Osteocyte (in vitro differentiated cells): ENCODE data around the gene ZNF865. TPM values are rescaled to one million over a fixed set of nuclear protein-coding genes. Genes with fewer than 3 reads are reported as not detected.

ENCODE experiments used
- DNase-seq: peaks from one replicate; pipeline ENCODE4 v3.0.0; 2021; ENCODE audit warnings: mixed read lengths; ENCODE audit not compliant: unreplicated experiment; ENCODE audit errors: extremely low spot score
- H3K27ac Mint-ChIP-seq: one replicate; pipeline ENCODE4 v1.8.0; 2021; ENCODE audit warnings: mild to moderate bottlenecking, mixed read lengths; ENCODE audit not compliant: unreplicated experiment
- H3K27me3 Mint-ChIP-seq: one replicate; pipeline ENCODE4 v1.8.0; 2021; ENCODE audit warnings: mixed read lengths; ENCODE audit not compliant: unreplicated experiment
- H3K36me3 Mint-ChIP-seq: one replicate; pipeline ENCODE4 v1.8.0; 2021; ENCODE audit warnings: mixed read lengths; ENCODE audit not compliant: unreplicated experiment
- H3K4me1 Mint-ChIP-seq: one replicate; pipeline ENCODE4 v1.8.0; 2021; ENCODE audit warnings: mixed read lengths; ENCODE audit not compliant: unreplicated experiment
- H3K4me3 Mint-ChIP-seq: one replicate; pipeline ENCODE4 v1.8.0; 2021; ENCODE audit warnings: mild to moderate bottlenecking, moderate library complexity, mixed read lengths; ENCODE audit not compliant: unreplicated experiment
- H3K9me3 Mint-ChIP-seq: one replicate; pipeline ENCODE4 v1.8.0; 2021; ENCODE audit warnings: mixed read lengths; ENCODE audit not compliant: unreplicated experiment
- total RNA-seq: library from RNA; stranded (reverse); gene quantifications from 2 replicates; pipeline ENCODE4 v1.2.1, GENCODE V29; 2021
- TF ChIP-seq, protein P1 (sequence below): fragments of 200-600 bp; sonication (generic); IDR thresholded peaks from 2 replicates; pipeline ENCODE4 v1.5.0; 2021; ENCODE audit warnings: antibody characterized with exemption, mild to moderate bottlenecking, moderate library complexity

Gene ZNF865
- total RNA-seq, 1 donor from 2014 or later: 19.2 TPM

DNA sequence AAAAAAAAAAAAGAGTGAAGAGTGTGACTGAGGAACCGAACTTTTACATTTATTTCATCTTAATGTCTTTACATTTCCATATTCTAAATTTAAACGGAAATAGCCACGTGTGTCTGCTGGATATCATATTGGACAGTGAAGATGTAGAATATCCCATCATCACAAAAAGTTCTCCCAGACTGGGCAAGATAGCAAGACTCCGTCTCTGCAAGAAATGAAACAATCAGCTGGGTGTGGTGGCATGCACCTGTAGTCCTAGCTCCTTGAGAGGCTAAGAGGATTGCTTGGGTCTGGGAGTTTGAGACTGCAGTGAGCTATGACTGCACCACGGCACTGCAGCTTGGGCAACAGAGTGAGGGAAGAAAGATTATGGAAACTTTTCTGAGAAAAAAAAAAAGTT is 28.7 kb upstream of the ZNF865 start:
- no peak for DNase-seq
- Mint-ChIP-seq H3K4me1 (peaks cover 13% of the 10 kb centered on the region), H3K36me3 (peaks cover 16% of the 10 kb centered on the region), H3K4me3 (peak overlapping the region; percentile 54), H3K27me3 (no peaks in the 10 kb centered on the region), H3K9me3 (no peaks in the 10 kb centered on the region), H3K27ac (no peak overlapping the region)
- TF ChIP-seq, protein P1, sequence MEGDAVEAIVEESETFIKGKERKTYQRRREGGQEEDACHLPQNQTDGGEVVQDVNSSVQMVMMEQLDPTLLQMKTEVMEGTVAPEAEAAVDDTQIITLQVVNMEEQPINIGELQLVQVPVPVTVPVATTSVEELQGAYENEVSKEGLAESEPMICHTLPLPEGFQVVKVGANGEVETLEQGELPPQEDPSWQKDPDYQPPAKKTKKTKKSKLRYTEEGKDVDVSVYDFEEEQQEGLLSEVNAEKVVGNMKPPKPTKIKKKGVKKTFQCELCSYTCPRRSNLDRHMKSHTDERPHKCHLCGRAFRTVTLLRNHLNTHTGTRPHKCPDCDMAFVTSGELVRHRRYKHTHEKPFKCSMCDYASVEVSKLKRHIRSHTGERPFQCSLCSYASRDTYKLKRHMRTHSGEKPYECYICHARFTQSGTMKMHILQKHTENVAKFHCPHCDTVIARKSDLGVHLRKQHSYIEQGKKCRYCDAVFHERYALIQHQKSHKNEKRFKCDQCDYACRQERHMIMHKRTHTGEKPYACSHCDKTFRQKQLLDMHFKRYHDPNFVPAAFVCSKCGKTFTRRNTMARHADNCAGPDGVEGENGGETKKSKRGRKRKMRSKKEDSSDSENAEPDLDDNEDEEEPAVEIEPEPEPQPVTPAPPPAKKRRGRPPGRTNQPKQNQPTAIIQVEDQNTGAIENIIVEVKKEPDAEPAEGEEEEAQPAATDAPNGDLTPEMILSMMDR: no peak

DNA sequence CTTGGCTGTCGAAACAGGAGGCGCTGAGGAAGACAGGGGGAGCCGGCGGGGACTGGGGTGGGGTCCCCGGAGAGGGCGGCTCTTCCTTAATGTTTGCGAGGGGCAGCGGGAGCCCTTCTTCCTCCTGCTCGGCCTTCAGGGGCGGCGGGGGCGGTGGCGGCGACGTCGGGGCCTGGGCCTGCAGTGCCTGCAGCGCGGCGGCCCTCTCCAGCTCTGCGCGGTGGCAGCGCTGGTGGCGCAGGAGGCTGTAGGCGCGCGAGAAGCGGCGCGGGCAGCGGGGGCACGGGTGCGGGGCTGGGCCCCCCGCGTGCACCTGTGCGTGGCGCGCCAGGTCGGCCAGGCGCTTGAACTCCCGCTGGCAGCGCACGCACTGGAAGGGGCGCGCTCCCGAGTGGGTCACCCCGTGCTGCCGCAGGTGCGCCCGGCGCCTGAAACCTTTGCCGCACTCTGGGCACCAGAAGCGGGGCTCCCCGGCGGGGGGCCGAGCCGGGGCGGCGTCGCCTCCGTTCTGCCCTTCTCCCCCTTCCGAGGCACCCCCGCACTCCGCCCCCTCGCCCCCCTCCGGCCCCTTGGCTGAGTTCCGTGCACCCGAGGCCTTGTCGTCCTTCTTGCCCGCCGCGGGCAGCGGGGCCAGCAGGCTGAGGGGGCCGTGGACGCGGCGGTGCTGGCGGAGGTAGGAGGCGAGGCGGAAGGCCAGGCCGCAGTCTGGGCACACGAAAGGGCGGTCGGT is 27.3 kb upstream of the ZNF865 start:
- no peak overlapping the region for H3K4me3 Mint-ChIP-seq
- TF ChIP-seq, protein P1: no peak
- H3K4me1 Mint-ChIP-seq: peaks cover 13% of the 10 kb centered on the region
- DNase-seq: no peak
- H3K36me3 Mint-ChIP-seq: peaks cover 16% of the 10 kb centered on the region
- H3K27me3 Mint-ChIP-seq: no peaks in the 10 kb centered on the region
- no peaks in the 10 kb centered on the region for H3K9me3 Mint-ChIP-seq
- no peak overlapping the region for H3K27ac Mint-ChIP-seq

DNA sequence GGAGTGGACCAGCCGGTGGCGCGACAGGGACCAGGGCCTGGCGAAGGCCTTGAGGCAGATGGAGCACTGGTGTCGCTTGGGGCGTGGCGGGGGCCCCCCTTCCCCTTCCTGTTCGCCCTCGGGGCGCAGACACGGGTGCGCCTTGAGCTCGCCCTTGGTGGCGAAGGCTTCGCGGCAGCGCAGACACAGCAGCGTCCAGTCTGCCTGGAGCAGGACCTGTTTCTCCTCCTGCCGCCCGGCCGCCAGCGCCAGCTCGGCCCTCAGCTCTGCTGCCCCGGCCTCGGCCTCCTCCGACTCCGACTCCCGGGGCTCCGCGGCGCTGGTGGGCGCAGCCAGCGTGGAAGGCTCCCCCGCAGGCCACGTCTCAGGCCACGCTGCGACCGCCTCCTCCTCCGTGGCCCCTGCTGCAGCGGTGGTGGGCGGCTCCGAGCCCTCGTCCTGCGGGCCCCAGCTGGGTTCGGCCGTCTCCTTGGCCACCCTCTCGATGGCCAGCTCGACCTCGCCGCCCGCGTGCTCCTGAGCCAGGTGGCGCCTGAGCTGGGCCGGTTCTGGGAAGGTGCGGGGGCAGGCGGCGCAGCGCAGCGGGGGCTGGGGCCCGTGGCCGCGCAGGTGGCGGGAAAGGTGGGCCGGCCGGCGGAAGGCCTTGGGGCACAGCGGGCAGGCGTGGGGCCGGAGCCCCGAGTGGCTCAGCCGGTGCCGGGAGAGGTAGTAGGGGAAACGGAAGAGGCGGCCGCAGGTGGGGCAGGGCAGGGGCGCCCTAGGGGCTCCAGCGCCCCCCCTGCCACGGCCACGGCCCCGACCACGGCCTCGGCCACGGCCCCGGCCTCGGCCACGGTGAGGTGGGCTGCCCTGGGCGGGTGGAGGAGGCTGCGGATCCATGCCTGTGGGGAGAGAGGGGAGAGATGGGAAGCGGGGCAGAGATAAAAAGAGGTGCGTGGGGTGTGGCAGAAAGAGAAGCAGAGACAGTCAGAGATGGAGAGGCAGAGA is 26.4 kb upstream of the ZNF865 start:
- TF ChIP-seq, protein P1: no peak
- peaks cover 13% of the 10 kb centered on the region for H3K4me1 Mint-ChIP-seq
- peak overlapping the region; percentile 91 for H3K4me3 Mint-ChIP-seq
- no peak for DNase-seq
- H3K36me3 Mint-ChIP-seq: peaks cover 16% of the 10 kb centered on the region
- peak overlapping the region; percentile 90 for H3K27ac Mint-ChIP-seq
- H3K27me3 Mint-ChIP-seq: no peaks in the 10 kb centered on the region
- H3K9me3 Mint-ChIP-seq: no peaks in the 10 kb centered on the region

DNA sequence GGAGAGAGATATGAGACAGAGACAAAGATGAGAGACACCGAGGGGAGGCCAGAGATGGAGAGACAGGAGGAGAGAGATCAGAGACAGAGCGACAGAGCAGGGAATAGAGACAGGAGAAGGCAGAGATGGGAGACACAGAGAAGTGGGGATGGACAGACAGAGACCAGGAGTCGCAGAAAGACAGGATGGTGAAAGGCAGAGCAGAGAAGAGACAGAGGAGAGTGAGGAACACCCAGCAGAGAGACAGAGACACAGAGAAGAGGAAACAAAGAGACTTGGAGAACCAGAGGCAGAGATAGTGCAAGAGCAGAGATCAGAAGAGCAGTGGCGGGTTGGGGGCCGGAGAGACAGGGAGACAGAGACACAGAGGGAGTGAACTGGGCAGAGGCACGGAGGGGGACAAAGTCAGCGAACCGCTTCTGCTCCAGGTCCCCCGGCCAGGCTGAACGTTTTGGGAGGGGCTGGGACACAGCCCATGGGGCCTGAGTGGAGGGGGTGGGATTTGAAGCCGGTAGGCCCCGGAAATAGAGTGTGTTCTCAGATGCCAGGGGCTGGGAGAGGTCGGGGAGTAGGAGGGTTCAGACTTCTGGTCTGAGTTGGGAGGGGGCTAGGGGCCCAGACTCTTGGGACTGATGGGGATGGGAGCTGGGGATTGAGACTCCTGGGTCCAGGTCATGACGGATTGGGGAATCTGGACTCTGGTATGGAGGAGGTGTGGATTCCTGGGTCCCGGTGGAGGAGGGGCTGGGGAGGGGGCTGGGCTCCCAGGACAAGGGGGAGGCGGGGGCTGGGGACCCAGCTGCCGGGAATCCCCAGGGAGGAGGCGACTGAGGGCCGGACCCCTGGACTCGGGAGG is 25.5 kb upstream of the ZNF865 start:
- DNase-seq: no peak
- H3K4me1 Mint-ChIP-seq: peaks cover 17% of the 10 kb centered on the region
- no peaks in the 10 kb centered on the region for H3K27me3 Mint-ChIP-seq
- peak overlapping the region; percentile 90 for H3K27ac Mint-ChIP-seq
- no peaks in the 10 kb centered on the region for H3K9me3 Mint-ChIP-seq
- H3K36me3 Mint-ChIP-seq: peaks cover 16% of the 10 kb centered on the region
- H3K4me3 Mint-ChIP-seq: peak overlapping the region; percentile 91
- TF ChIP-seq, protein P1: no peak
